Measurements from ENCODE around the gene ULK2.

GRCh38 chr17:19800571-19800970 is 67.2 kb downstream of the ULK2 start:
- TF ChIP-seq, protein P1, sequence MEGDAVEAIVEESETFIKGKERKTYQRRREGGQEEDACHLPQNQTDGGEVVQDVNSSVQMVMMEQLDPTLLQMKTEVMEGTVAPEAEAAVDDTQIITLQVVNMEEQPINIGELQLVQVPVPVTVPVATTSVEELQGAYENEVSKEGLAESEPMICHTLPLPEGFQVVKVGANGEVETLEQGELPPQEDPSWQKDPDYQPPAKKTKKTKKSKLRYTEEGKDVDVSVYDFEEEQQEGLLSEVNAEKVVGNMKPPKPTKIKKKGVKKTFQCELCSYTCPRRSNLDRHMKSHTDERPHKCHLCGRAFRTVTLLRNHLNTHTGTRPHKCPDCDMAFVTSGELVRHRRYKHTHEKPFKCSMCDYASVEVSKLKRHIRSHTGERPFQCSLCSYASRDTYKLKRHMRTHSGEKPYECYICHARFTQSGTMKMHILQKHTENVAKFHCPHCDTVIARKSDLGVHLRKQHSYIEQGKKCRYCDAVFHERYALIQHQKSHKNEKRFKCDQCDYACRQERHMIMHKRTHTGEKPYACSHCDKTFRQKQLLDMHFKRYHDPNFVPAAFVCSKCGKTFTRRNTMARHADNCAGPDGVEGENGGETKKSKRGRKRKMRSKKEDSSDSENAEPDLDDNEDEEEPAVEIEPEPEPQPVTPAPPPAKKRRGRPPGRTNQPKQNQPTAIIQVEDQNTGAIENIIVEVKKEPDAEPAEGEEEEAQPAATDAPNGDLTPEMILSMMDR (IDR thresholded peaks at IDR 0.05; ENCODE audit: poor library complexity, severe bottlenecking): no peak
- TF ChIP-seq EZH2 (IDR thresholded peaks at IDR 0.05; ENCODE audit: borderline replicate concordance, insufficient read depth, low read length, poor library complexity, severe bottlenecking): no peak
- no peak for TF ChIP-seq REST (IDR thresholded peaks at IDR 0.05; ENCODE audit: borderline replicate concordance)
- TF ChIP-seq POLR2AphosphoS5 (IDR thresholded peaks at IDR 0.05): no peak
- TF ChIP-seq SMC3 (conservative IDR thresholded peaks at IDR 0.05; ENCODE audit: poor library complexity): no peak
- TF ChIP-seq TAF1 (IDR thresholded peaks at IDR 0.05; ENCODE audit: low read depth): no peak
- no peak for TF ChIP-seq EP300 (conservative IDR thresholded peaks at IDR 0.05; ENCODE audit: poor library complexity, severe bottlenecking)

Data from neural cell (in vitro differentiated cells).